Type B pancreatic cell (in vitro differentiated cells): Measurements from ENCODE around the gene LARGE1. TPM values are rescaled to one million over a fixed set of nuclear protein-coding genes. Genes with fewer than 3 reads are reported as not detected.
A peak's percentile ranks its signal among the peaks of the same experiment; 100 is the strongest.

Experiments used
- DNase-seq: peaks from one replicate; pipeline ENCODE4 v3.0.0; 2021; ENCODE audit warnings: mixed read lengths; ENCODE audit not compliant: unreplicated experiment; ENCODE audit errors: extremely low spot score
- H3K27ac Mint-ChIP-seq: 2 replicates; pipeline ENCODE4 v1.8.0; 2021; ENCODE audit warnings: mild to moderate bottlenecking, mixed read lengths
- H3K27me3 Mint-ChIP-seq: 2 replicates; pipeline ENCODE4 v1.8.0; 2021; ENCODE audit warnings: mixed read lengths
- H3K36me3 Mint-ChIP-seq: 2 replicates; pipeline ENCODE4 v1.8.0; 2021; ENCODE audit warnings: mixed read lengths
- H3K4me1 Mint-ChIP-seq: one replicate; pipeline ENCODE4 v1.8.0; 2021; ENCODE audit warnings: mixed read lengths; ENCODE audit not compliant: unreplicated experiment
- H3K4me3 Mint-ChIP-seq: 2 replicates; pipeline ENCODE4 v1.8.0; 2021; ENCODE audit warnings: mild to moderate bottlenecking, mixed read lengths
- H3K9me3 Mint-ChIP-seq: 2 replicates; pipeline ENCODE4 v1.8.0; 2021; ENCODE audit warnings: mixed read lengths
- total RNA-seq: library from RNA; stranded (reverse); gene quantifications from 2 replicates; pipeline ENCODE4 v1.2.1, GENCODE V29; 2021; ENCODE audit warnings: low replicate concordance
- TF ChIP-seq, protein P1 (sequence below): fragments of 200-600 bp; sonication (generic); conservative IDR thresholded peaks from 2 replicates; pipeline ENCODE4 v1.5.0; 2021; ENCODE audit warnings: antibody characterized with exemption, mild to moderate bottlenecking

LARGE1 gene
- total RNA-seq, 1 donor from 2014 or later: 96.6 TPM

- Mint-ChIP-seq H3K4me3 (no peak overlapping the region), H3K4me1 (peaks cover 29% of the 10 kb centered on the region), H3K27me3 (no peaks in the 10 kb centered on the region), H3K27ac (no peak overlapping the region), H3K36me3 (peaks cover 18% of the 10 kb centered on the region), H3K9me3 (peaks cover 4% of the 10 kb centered on the region)
- no peak for DNase-seq
- TF ChIP-seq, protein P1, sequence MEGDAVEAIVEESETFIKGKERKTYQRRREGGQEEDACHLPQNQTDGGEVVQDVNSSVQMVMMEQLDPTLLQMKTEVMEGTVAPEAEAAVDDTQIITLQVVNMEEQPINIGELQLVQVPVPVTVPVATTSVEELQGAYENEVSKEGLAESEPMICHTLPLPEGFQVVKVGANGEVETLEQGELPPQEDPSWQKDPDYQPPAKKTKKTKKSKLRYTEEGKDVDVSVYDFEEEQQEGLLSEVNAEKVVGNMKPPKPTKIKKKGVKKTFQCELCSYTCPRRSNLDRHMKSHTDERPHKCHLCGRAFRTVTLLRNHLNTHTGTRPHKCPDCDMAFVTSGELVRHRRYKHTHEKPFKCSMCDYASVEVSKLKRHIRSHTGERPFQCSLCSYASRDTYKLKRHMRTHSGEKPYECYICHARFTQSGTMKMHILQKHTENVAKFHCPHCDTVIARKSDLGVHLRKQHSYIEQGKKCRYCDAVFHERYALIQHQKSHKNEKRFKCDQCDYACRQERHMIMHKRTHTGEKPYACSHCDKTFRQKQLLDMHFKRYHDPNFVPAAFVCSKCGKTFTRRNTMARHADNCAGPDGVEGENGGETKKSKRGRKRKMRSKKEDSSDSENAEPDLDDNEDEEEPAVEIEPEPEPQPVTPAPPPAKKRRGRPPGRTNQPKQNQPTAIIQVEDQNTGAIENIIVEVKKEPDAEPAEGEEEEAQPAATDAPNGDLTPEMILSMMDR: no peak
Measured at GRCh38 chr22:33321466-33321865, 598.8 kb downstream of the LARGE1 start.

DNA sequence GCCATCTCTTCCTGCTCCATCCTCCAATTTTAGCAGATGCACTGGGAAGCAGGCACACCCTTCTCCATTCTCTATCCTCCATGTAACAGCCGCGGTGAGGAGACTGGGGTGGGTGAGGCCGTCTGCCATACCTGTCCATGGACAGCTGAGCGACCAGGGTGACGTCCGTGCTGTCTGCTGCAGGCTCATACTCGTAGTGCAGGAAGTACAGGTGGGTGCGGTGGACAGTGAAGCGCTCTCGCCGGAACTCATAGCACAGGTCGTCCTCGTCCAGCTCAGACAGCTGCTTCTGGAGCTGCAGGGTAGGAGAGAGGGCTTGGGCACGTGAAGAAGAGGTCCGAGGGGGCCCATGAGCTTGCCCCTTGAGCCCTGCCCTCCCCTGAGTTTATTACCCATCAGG lies 604.3 kb downstream of the LARGE1 start:
- DNase-seq: no peak
- H3K27me3 Mint-ChIP-seq: no peaks in the 10 kb centered on the region
- TF ChIP-seq, protein P1: no peak
- no peak overlapping the region for H3K27ac Mint-ChIP-seq
- H3K4me1 Mint-ChIP-seq: peaks cover 12% of the 10 kb centered on the region
- peaks cover 4% of the 10 kb centered on the region for H3K9me3 Mint-ChIP-seq
- no peak overlapping the region for H3K4me3 Mint-ChIP-seq
- H3K36me3 Mint-ChIP-seq: peaks cover 26% of the 10 kb centered on the region

GRCh38 chr22:33315117-33315516 lies 605.2 kb downstream of the LARGE1 start:
- H3K27ac Mint-ChIP-seq: no peak overlapping the region
- H3K9me3 Mint-ChIP-seq: peaks cover 4% of the 10 kb centered on the region
- TF ChIP-seq, protein P1: no peak
- DNase-seq: no peak
- H3K4me3 Mint-ChIP-seq: no peak overlapping the region
- H3K36me3 Mint-ChIP-seq: peaks cover 30% of the 10 kb centered on the region
- H3K27me3 Mint-ChIP-seq: no peaks in the 10 kb centered on the region
- H3K4me1 Mint-ChIP-seq: peaks cover 8% of the 10 kb centered on the region

GRCh38 chr22:33314316-33314715 lies 606.0 kb downstream of the LARGE1 start:
- DNase-seq: no peak
- TF ChIP-seq, protein P1: no peak
- Mint-ChIP-seq H3K36me3 (peaks cover 35% of the 10 kb centered on the region), H3K27me3 (no peaks in the 10 kb centered on the region), H3K27ac (no peak overlapping the region), H3K9me3 (peaks cover 4% of the 10 kb centered on the region), H3K4me1 (peaks cover 6% of the 10 kb centered on the region), H3K4me3 (no peak overlapping the region)

- no peak overlapping the region for H3K27ac Mint-ChIP-seq
- H3K36me3 Mint-ChIP-seq: peaks cover 22% of the 10 kb centered on the region
- no peaks in the 10 kb centered on the region for H3K27me3 Mint-ChIP-seq
- no peak for DNase-seq
- no peaks in the 10 kb centered on the region for H3K9me3 Mint-ChIP-seq
- peaks cover 27% of the 10 kb centered on the region for H3K4me1 Mint-ChIP-seq
- TF ChIP-seq, protein P1: no peak
- no peak overlapping the region for H3K4me3 Mint-ChIP-seq
Measured at GRCh38 chr22:33303099-33303498, 617.2 kb downstream of the LARGE1 start.

GRCh38 chr22:33302549-33302948 lies 617.7 kb downstream of the LARGE1 start:
- peaks cover 27% of the 10 kb centered on the region for H3K4me1 Mint-ChIP-seq
- peaks cover 25% of the 10 kb centered on the region for H3K36me3 Mint-ChIP-seq
- no peaks in the 10 kb centered on the region for H3K27me3 Mint-ChIP-seq
- no peaks in the 10 kb centered on the region for H3K9me3 Mint-ChIP-seq
- H3K27ac Mint-ChIP-seq: peak overlapping the region; percentile 40
- TF ChIP-seq, protein P1: no peak
- DNase-seq: no peak
- H3K4me3 Mint-ChIP-seq: peak overlapping the region; percentile 17
